Measurements from ENCODE around the gene KDM4C. TPM values are rescaled to one million over a fixed set of nuclear protein-coding genes. Genes with fewer than 3 reads are reported as not detected.

Gene KDM4C
- total RNA-seq, 2 donors from 2014 or later: 12.8 to 31.5 TPM

DNA sequence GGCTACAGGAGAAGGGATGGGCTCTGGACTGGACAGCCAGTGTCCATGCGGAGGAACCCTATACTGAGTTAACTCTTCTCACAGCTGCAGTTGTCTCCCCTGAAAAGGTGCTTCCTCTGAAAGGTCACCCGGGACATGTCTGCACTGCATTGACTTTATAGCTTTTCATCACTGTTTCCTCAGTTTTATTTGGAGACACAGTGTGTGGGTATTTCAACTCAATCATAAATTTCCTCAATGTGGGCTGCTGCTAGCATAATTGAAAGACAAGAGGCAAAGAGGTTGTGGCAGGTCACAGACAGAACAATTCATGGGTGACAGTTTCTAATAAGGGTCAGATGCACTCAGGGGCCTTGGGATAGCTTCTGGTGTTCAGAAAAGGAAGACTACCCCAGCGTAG, 336.8 kb downstream of the KDM4C start:
- WGBS, 2 experiments (ENCODE audit: insufficient coverage in 1 of 2, insufficient read length in 1 of 2): 93 to 95% methylated on average over 2 to 3 of the region's 3 CpGs
- no peak for DNase-seq
- H3K27me3 ChIP-seq (ENCODE audit: control insufficient read depth, insufficient read depth, low read length, poor library complexity, severe bottlenecking): no peaks in the 10 kb centered on the region
- TF ChIP-seq, protein P1, sequence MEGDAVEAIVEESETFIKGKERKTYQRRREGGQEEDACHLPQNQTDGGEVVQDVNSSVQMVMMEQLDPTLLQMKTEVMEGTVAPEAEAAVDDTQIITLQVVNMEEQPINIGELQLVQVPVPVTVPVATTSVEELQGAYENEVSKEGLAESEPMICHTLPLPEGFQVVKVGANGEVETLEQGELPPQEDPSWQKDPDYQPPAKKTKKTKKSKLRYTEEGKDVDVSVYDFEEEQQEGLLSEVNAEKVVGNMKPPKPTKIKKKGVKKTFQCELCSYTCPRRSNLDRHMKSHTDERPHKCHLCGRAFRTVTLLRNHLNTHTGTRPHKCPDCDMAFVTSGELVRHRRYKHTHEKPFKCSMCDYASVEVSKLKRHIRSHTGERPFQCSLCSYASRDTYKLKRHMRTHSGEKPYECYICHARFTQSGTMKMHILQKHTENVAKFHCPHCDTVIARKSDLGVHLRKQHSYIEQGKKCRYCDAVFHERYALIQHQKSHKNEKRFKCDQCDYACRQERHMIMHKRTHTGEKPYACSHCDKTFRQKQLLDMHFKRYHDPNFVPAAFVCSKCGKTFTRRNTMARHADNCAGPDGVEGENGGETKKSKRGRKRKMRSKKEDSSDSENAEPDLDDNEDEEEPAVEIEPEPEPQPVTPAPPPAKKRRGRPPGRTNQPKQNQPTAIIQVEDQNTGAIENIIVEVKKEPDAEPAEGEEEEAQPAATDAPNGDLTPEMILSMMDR (conservative IDR thresholded peaks at IDR 0.05): no peak
- peak overlapping the region; percentile 37 for H3K27ac Mint-ChIP-seq
- H3K4me3 Mint-ChIP-seq: no peak overlapping the region
- peaks cover 12% of the 10 kb centered on the region for H3K9me3 Mint-ChIP-seq
- H3K36me3 ChIP-seq (ENCODE audit: control insufficient read depth, insufficient read depth, low read length): peaks cover 6% of the 10 kb centered on the region
- peaks cover 6% of the 10 kb centered on the region for H3K4me1 ChIP-seq (ENCODE audit: control insufficient read depth, insufficient read depth, low read length)
- H3K9me3 ChIP-seq (ENCODE audit: control insufficient read depth, low read length): peaks cover 13% of the 10 kb centered on the region
- H3K9ac ChIP-seq (ENCODE audit: extremely low read depth, low read length, poor library complexity, severe bottlenecking): no peak overlapping the region
- H3K27me3 Mint-ChIP-seq (ENCODE audit: insufficient read depth): peaks cover 4% of the 10 kb centered on the region
- no peak overlapping the region for H3K4me3 ChIP-seq (ENCODE audit: low read length)
- H3K36me3 Mint-ChIP-seq (ENCODE audit: low read depth): peaks cover 10% of the 10 kb centered on the region
- H3K27ac ChIP-seq (ENCODE audit: low read depth, low read length): no peak overlapping the region
- peaks cover 16% of the 10 kb centered on the region for H3K4me1 Mint-ChIP-seq

DNA sequence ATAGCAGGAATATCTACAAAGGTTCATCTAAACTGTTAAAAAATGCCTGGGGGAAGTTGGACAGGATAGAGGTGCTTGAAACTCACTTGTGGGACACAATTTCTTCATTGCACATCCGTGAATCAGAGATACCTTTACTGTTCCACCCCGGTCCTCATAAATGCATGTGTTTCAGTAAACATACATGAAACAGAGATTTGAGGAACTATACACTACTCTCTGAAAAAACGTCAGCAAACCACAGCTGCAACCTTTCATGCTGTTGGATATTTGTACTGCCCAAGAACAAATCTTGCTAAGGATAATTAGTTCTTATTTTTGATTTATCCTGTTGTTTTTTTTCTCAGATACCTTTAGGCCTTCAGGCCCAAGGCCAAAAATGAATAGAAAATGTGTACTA, 337.3 kb downstream of the KDM4C start:
- Mint-ChIP-seq H3K4me1 (peaks cover 16% of the 10 kb centered on the region), H3K27ac (no peak overlapping the region), H3K9me3 (peaks cover 15% of the 10 kb centered on the region), H3K4me3 (no peak overlapping the region), H3K27me3 (ENCODE audit: insufficient read depth) (peaks cover 4% of the 10 kb centered on the region), H3K36me3 (ENCODE audit: low read depth) (peaks cover 11% of the 10 kb centered on the region)
- Histone ChIP-seq H3K9me3 (ENCODE audit: control insufficient read depth, low read length) (peaks cover 16% of the 10 kb centered on the region), H3K4me3 (ENCODE audit: low read length) (no peak overlapping the region), H3K9ac (ENCODE audit: extremely low read depth, low read length, poor library complexity, severe bottlenecking) (no peak overlapping the region), H3K4me1 (ENCODE audit: control insufficient read depth, insufficient read depth, low read length) (peaks cover 6% of the 10 kb centered on the region), H3K36me3 (ENCODE audit: control insufficient read depth, insufficient read depth, low read length) (peaks cover 6% of the 10 kb centered on the region), H3K27ac (ENCODE audit: low read depth, low read length) (no peak overlapping the region), H3K27me3 (ENCODE audit: control insufficient read depth, insufficient read depth, low read length, poor library complexity, severe bottlenecking) (no peaks in the 10 kb centered on the region)
- WGBS, 2 experiments (ENCODE audit: insufficient coverage in 1 of 2, insufficient read length in 1 of 2): 74 to 75% methylated on average over 2 to 3 of the region's 3 CpGs
- TF ChIP-seq, protein P1 (conservative IDR thresholded peaks at IDR 0.05): no peak
- no peak for DNase-seq

DNA sequence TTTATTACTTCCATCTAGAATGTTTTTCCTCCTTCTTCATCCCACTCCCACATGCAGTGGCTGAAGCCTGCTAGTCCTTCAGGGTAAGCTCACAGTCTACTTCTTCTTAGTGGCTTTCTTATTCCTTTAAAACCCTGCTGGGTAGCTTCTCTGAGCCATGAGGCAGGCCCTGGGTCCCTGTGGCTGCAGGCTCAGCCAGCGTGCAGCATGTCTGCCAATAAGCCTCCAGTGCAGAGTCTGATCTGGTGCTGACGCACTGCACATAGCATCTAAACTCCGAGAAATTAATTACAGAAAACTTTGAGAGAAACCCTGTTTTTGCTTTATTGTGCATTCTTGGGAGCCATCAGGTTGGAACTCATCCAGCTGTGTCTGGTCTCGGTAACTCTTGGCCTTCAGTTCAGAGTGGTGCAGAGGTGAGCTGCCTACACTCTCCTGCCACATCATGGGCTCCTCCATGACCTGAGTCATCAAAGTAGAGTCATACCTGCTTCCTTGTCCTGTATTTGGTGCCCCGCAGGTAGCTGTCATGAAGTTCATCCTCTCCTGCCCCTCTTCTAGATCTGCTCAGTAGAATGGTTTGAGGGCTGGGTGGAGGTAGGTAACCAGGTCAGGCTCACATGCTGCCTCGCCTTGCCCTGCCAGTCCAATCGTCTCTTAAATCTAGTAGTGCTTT, 339.4 kb downstream of the KDM4C start:
- Mint-ChIP-seq H3K4me1 (peaks cover 16% of the 10 kb centered on the region), H3K27ac (no peak overlapping the region), H3K4me3 (no peak overlapping the region), H3K36me3 (ENCODE audit: low read depth) (peaks cover 19% of the 10 kb centered on the region), H3K27me3 (ENCODE audit: insufficient read depth) (peaks cover 4% of the 10 kb centered on the region), H3K9me3 (peaks cover 24% of the 10 kb centered on the region)
- H3K9ac ChIP-seq (ENCODE audit: extremely low read depth, low read length, poor library complexity, severe bottlenecking): no peak overlapping the region
- WGBS, 2 experiments (ENCODE audit: insufficient coverage in 1 of 2, insufficient read length in 1 of 2): 93 to 96% methylated on average over 4 to 7 of the region's 7 CpGs
- no peaks in the 10 kb centered on the region for H3K27me3 ChIP-seq (ENCODE audit: control insufficient read depth, insufficient read depth, low read length, poor library complexity, severe bottlenecking)
- no peak for DNase-seq
- no peak overlapping the region for H3K27ac ChIP-seq (ENCODE audit: low read depth, low read length)
- peaks cover 6% of the 10 kb centered on the region for H3K4me1 ChIP-seq (ENCODE audit: control insufficient read depth, insufficient read depth, low read length)
- TF ChIP-seq, protein P1 (conservative IDR thresholded peaks at IDR 0.05): no peak
- no peak overlapping the region for H3K4me3 ChIP-seq (ENCODE audit: low read length)
- peaks cover 18% of the 10 kb centered on the region for H3K9me3 ChIP-seq (ENCODE audit: control insufficient read depth, low read length)
- H3K36me3 ChIP-seq (ENCODE audit: control insufficient read depth, insufficient read depth, low read length): peaks cover 6% of the 10 kb centered on the region

Measured in endodermal cell (in vitro differentiated cells).